PC-9 (cell line): ENCODE results near the gene TFAP2D. TPM values are rescaled to one million over a fixed set of nuclear protein-coding genes. Genes with fewer than 3 reads are reported as not detected.

Experiments
- BruUV-seq: library from RNA; stranded (reverse); fragments of 400-500 nt; replicated peaks from 2 replicates; lab custom pipeline; 2021; lab: Mats Ljungman, UMichigan
- CTCF ChIA-PET: fragments of 300-600 bp; sonication (Branson Sonifier 250); formaldehyde crosslinking; loops from one replicate; lab custom pipeline; 2022; ENCODE audit warnings: antibody characterized with exemption; lab: Charles Lee
- POLR2A ChIA-PET: fragments of 300-600 bp; sonication (Branson Sonifier 250); formaldehyde crosslinking; loops from one replicate; lab custom pipeline; 2022; ENCODE audit warnings: antibody characterized with exemption; ENCODE audit not compliant: unreplicated experiment; lab: Charles Lee
- DNase-seq, 2 experiments: peaks; one replicate each; pipeline versions ENCODE4 v3.0.0 to v3.0.0-alpha.2; 2015 to 2022; ENCODE audit warnings: mixed read lengths in 1 of 2
- H2AFZ ChIP-seq: fragments of 200-600 bp; sonication (generic); 2 replicates; pipeline ENCODE4 v1.8.1; 2017; ENCODE audit warnings: antibody characterized with exemption
- H3F3A ChIP-seq: fragments of 200-600 bp; sonication (generic); 2 replicates; pipeline ENCODE4 v1.8.1; 2017; ENCODE audit warnings: antibody characterized with exemption, mild to moderate bottlenecking, low read depth; ENCODE audit not compliant: insufficient read depth
- H3K27ac ChIP-seq: fragments of 200-600 bp; sonication (generic); 2 replicates; pipeline ENCODE4 v1.6.1; 2016; ENCODE audit warnings: mixed run types
- H3K27me3 ChIP-seq: fragments of 200-600 bp; sonication (generic); 2 replicates; pipeline ENCODE4 v1.6.1; 2016; ENCODE audit warnings: low read depth, mixed run types; ENCODE audit not compliant: insufficient read depth
- H3K36me3 ChIP-seq: fragments of 200-600 bp; sonication (generic); 2 replicates; pipeline ENCODE4 v1.6.1; 2016; ENCODE audit warnings: low read depth, mixed run types
- H3K4me1 ChIP-seq: fragments of 200-600 bp; sonication (generic); replicated peaks from 2 replicates; pipeline ENCODE4 v1.6.1; 2016; ENCODE audit warnings: mixed run types; ENCODE audit not compliant: insufficient read depth
- H3K4me2 ChIP-seq: fragments of 200-600 bp; sonication (generic); 2 replicates; pipeline ENCODE4 v1.6.1; 2017; ENCODE audit warnings: mixed run types
- H3K4me3 ChIP-seq: fragments of 200-600 bp; sonication (generic); 2 replicates; pipeline ENCODE4 v1.6.1; 2016; ENCODE audit warnings: mixed run types
- H3K79me2 ChIP-seq: fragments of 200-600 bp; sonication (generic); 2 replicates; pipeline ENCODE4 v1.6.1; 2017; ENCODE audit warnings: low read depth, mixed run types
- H3K9me2 ChIP-seq: fragments of 200-600 bp; sonication (generic); 2 replicates; pipeline ENCODE4 v1.8.1; 2017; ENCODE audit warnings: mild to moderate bottlenecking; ENCODE audit not compliant: insufficient read depth
- H3K9me3 ChIP-seq: fragments of 200-600 bp; sonication (generic); 2 replicates; pipeline ENCODE4 v1.8.1; 2016; ENCODE audit warnings: low read depth; ENCODE audit not compliant: insufficient read depth
- H4K20me1 ChIP-seq: fragments of 200-600 bp; sonication (generic); 2 replicates; pipeline ENCODE4 v1.8.1; 2017; ENCODE audit not compliant: insufficient read depth
- EZH2 ChIP-seq: fragments of 200-600 bp; sonication (generic); IDR thresholded peaks from 2 replicates; pipeline ENCODE4 v1.8.0; 2017; ENCODE audit warnings: antibody characterized with exemption, low read depth
- intact Hi-C: fragments of 100-400 bp; cut with micrococcal nuclease; formaldehyde crosslinking; loops from one replicate; pipeline ENCODE4 v1.10.0; 2022; ENCODE audit not compliant: unreplicated experiment
- total RNA-seq: library from RNA; stranded (reverse); gene quantifications from 2 replicates; pipeline ENCODE4 v1.2.3, GENCODE V29; 2021
- TF ChIP-seq, protein P1 (sequence below): fragments of 200-600 bp; sonication (generic); conservative IDR thresholded peaks from 2 replicates; pipeline ENCODE4 v1.6.1; 2017; ENCODE audit warnings: mixed run types, antibody characterized with exemption, mild to moderate bottlenecking, moderate library complexity

Gene TFAP2D
- total RNA-seq, 1 experiment from 2014 or later, result not detected

DNA sequence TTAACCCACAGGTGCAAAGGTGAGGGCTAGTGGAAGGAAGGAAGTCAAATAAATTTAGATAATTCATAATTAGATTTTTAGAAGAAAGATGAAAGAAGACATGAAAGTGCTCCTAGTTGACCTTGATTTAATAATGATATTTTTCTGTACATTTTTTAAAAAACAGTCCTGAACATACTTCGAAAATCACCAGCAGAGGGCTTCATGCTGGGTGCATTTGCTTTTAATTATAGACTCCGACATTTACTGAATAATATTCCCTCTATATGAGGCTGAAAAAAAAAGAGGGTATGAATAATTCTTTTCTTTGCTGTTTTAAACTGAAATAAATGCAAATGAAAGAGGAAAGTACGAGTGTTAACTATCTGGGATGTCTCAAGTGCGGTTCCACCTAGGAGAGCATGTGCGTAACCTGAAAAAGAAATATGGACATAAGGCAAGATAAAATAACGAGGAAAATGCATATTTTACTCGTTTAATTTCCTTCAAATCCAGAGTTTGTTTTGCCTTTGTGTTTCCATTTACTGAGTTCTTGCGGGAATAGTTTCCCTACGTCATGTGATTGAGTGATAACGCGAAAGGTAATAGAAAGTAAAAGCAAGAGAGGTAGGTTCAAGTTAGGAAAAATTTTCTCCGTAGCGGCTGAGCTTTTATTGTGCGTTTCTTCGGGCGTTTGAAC lies 102.2 kb downstream of the TFAP2D start:
- H3K27me3 ChIP-seq, result peaks cover 7% of the 10 kb centered on the region; the same call in 1 of the 2 replicates
- no peaks in the 10 kb centered on the region for H3K9me3 ChIP-seq
- no TSS peak for BruUV-seq
- DNase-seq, result no peak
- intact Hi-C loops, result loop anchor here (1.0 to 10.0 kb wide), 4 partner anchors 729 to 1205 kb away; no protein-coding TSS in a partner anchor
- ChIA-PET CTCF (no interaction called here), POLR2A (no interaction called here)
- no peaks in the 10 kb centered on the region for H3K36me3 ChIP-seq
- no peaks in the 10 kb centered on the region for H3F3A ChIP-seq
- no peak for TF ChIP-seq EZH2
- TF ChIP-seq, protein P1, sequence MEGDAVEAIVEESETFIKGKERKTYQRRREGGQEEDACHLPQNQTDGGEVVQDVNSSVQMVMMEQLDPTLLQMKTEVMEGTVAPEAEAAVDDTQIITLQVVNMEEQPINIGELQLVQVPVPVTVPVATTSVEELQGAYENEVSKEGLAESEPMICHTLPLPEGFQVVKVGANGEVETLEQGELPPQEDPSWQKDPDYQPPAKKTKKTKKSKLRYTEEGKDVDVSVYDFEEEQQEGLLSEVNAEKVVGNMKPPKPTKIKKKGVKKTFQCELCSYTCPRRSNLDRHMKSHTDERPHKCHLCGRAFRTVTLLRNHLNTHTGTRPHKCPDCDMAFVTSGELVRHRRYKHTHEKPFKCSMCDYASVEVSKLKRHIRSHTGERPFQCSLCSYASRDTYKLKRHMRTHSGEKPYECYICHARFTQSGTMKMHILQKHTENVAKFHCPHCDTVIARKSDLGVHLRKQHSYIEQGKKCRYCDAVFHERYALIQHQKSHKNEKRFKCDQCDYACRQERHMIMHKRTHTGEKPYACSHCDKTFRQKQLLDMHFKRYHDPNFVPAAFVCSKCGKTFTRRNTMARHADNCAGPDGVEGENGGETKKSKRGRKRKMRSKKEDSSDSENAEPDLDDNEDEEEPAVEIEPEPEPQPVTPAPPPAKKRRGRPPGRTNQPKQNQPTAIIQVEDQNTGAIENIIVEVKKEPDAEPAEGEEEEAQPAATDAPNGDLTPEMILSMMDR, result 0 out of 2 replicates have a peak, but pooled peaks have one; percentile 8
- H3K4me3 ChIP-seq, result peak overlapping the region; percentile 57
- no peaks in the 10 kb centered on the region for H4K20me1 ChIP-seq
- peak overlapping the region; percentile 79 for H2AFZ ChIP-seq
- H3K4me1 ChIP-seq, result no peaks in the 10 kb centered on the region
- no peak overlapping the region for H3K27ac ChIP-seq
- H3K4me2 ChIP-seq, result peak overlapping the region; percentile 92
- H3K79me2 ChIP-seq, result no peaks in the 10 kb centered on the region
- no peaks in the 10 kb centered on the region for H3K9me2 ChIP-seq

GRCh38 chr6:50816115-50816675 lies 102.9 kb downstream of the TFAP2D start:
- Histone ChIP-seq H2AFZ (peak overlapping the region; percentile 79), H3K4me2 (peak overlapping the region; percentile 92), H3K27me3 (peaks cover 9% of the 10 kb centered on the region; the same call in 1 of the 2 replicates), H3K9me2 (no peaks in the 10 kb centered on the region), H3K27ac (no peak overlapping the region), H3K36me3 (no peaks in the 10 kb centered on the region), H4K20me1 (no peaks in the 10 kb centered on the region), H3K4me1 (no peaks in the 10 kb centered on the region), H3F3A (no peaks in the 10 kb centered on the region), H3K79me2 (no peaks in the 10 kb centered on the region), H3K9me3 (no peaks in the 10 kb centered on the region), H3K4me3 (peak overlapping the region; percentile 57)
- TF ChIP-seq, protein P1, result peak; percentile 85
- no peak for TF ChIP-seq EZH2
- CTCF ChIA-PET, result no interaction called here
- BruUV-seq, result no TSS peak
- POLR2A ChIA-PET, result no interaction called here
- intact Hi-C loops, result loop anchor here (1.0 to 10.0 kb wide), 4 partner anchors 729 to 1205 kb away; no protein-coding TSS in a partner anchor
- DNase-seq, result peak; percentile 48 to 53

DNA sequence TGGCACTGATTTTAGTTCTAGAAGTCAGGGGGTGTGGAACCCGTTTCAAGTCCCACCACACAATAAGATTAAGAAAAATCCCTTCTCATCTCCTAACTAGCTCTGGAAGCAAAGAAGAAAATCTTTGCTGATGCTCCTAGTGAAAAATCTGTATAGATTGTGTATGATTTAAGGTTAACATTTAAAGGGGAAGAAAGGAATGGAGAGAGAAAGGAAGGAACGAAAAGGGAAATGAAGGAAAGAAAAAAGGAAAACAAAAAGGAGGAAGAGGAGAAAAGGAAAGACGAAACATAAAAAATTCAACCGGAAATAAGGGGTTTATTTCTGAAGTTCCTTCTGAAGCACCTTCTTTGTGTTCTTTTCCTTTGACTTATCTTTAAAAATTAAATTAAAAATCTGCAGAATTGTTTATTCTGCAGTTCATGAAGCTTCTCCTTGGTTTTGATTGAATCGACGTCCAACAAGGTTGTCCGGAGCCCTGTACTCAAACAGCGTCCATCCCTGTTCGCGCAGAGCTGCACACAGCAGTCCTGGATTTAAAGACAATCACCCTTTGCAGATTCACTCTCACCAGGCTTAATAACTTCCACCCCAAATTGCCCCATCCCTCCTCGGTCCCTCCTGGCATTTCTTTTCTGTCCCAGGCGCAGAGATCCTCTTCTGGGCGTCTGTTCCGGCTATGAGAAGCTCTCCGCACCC lies 103.8 kb downstream of the TFAP2D start:
- ChIA-PET CTCF (no interaction called here), POLR2A (no interaction called here)
- Histone ChIP-seq H3K9me3 (no peaks in the 10 kb centered on the region), H3K27me3 (peaks cover 14% of the 10 kb centered on the region; the same call in 1 of the 2 replicates), H3F3A (no peaks in the 10 kb centered on the region), H4K20me1 (no peaks in the 10 kb centered on the region), H3K9me2 (no peaks in the 10 kb centered on the region), H3K4me3 (no peak overlapping the region), H3K4me2 (no peak overlapping the region), H2AFZ (no peak overlapping the region), H3K4me1 (no peaks in the 10 kb centered on the region), H3K36me3 (no peaks in the 10 kb centered on the region), H3K79me2 (no peaks in the 10 kb centered on the region), H3K27ac (no peak overlapping the region)
- intact Hi-C loops, result loop anchor here (1.0 to 10.0 kb wide), 4 partner anchors 728 to 1204 kb away; no protein-coding TSS in a partner anchor
- BruUV-seq, result no TSS peak
- DNase-seq, result no peak
- TF ChIP-seq EZH2, result no peak
- TF ChIP-seq, protein P1, result no peak
